ENCODE results near the gene ACTG2.

- TF ChIP-seq CTCF (conservative IDR thresholded peaks at IDR 0.05 in 1 of 2, IDR thresholded peaks at IDR 0.05 in 1 of 2; ENCODE audit: low read depth in 1 of 2, low read length in 2 of 2) (no peak), EZH2 (IDR thresholded peaks at IDR 0.05; ENCODE audit: low read length, missing control alignments) (no peak)
Measured at GRCh38 chr2:73859721-73860586, 32.9 kb upstream of the ACTG2 start.
